ENCODE measurements around the gene KLHL12.

The KLHL12 gene

DNA sequence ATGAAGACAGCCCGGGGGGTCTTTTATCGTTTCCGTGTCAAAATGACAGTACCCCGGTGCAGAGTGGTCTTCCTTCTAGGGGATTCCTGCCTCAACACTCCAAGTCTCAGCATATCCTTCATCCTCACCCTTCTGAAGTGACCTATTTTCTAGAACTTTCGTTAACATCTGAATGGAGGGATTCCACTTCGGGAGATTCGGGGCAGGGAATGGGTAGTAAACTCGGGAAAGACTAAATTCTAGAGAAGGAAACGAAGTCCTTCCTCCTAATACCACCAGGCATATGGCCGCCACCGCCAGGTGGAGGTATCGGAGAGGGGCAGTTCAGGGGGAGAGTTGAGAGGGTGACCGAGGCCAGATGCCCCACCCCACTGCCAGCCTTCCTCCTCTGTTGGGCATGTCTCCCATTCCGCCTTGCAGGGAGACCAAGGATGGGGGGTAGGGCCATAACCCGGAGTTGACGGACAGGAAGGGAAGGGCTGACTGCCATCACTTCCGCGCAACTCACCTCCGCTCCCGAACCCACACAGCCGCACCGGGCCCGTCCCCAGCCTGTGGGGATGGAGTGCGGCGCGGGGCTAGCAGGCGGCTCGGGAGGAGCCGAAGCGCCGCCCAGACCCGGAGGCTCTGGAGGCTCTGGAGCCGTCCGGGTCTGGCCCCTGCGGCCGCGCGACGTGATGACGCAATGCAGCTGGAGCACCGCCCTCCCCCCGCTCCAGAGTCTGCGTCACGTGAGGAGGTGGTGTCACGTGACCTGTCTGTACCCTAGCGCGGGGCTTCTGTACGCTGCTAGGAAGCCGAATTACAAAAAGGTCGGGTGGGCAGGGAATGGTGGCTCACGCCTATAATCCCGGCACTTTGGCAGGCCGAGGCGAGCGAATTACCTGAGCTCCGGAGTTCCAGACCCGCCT, at the start of gene KLHL12:
TSS of gene KLHL12 (minus strand) at position 654 of the 911 bp plus-strand sequence. CDS start 2,072 bp downstream, outside the sequence.
- peak; percentile 96 to 98 (median 98) for DNase-seq

DNA sequence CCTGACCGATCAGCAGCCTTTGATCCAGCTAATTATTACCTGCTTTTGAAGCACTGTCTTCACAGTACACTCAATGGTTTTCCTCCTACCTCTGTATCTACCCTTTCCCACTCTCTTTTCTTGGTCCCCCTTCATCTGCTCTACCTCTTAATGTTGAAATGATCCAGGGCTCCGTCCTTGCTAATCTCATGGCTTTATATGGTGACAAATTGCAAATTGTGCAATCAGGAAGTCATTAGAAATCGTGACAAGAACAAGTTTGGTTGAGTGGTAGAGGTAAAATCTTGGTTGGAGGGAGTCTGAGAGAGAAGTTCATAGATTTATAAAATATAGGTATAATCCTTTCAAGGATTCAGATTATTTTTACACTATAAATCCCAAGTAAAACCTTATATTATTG, 49.6 kb upstream of the KLHL12 start:
- peak in 2 of 3 donors; percentile 57 to 61 for DNase-seq

DNA sequence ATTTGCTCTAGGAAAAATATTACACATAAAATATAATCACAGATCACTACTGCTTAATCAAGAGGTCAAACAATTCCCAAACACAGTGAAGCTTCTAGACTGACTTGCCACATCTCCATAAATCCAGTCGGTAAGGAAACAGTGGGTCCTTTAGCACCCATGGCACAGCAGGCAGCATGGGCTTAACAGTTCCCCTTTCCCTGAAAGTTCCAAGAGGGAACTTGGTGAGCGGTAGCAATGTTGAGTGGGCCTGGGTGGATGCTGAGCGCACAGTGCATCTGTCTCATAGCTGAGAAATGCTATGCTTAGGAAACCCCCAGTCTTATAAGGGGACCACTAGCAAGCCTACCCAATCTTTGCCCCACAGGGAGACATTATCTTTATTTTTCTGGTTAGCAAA, 47.8 kb upstream of the KLHL12 start:
- peak in 1 of 3 donors; percentile 64 for DNase-seq

DNA sequence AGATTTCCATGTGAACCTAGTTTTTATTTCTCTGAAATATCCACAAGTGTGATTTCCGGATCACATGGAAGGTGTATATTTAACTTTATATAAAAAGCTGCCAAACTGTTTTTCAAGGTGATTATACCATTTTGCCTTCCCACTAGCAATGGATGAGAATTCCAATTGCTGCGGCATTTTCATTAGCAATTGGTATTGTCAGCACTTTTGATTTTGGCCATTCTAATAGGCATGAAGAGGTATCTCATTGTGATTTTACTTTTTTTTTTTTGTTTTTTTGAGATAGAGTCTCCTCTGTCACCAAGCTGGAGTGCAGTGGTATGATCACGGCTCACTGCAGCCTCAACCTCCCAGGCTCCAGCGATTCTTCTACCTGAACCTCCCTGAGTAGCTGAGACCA, 45.0 kb upstream of the KLHL12 start:
- no peak for DNase-seq

DNA sequence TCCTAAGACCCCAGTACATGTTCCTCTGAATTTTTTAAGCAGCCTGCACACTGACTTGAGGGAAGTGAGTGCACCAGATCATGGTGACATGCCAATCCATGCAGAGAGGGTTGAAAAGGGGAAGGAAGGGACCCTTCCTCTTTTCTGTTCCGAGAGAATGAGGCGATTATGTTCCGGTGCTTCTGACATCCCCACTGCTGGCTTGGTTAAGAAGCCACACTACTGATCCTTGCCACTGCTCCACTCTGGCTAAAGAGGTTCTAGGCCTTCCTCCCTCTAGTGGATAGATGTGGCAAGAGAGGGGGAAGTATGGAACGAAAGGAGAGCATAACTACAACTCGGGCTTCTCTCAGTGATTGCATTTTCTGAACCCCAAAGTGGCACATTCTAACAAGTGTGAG, 41.9 kb upstream of the KLHL12 start:
- peak; percentile 89 to 92 (median 90) for DNase-seq

DNA sequence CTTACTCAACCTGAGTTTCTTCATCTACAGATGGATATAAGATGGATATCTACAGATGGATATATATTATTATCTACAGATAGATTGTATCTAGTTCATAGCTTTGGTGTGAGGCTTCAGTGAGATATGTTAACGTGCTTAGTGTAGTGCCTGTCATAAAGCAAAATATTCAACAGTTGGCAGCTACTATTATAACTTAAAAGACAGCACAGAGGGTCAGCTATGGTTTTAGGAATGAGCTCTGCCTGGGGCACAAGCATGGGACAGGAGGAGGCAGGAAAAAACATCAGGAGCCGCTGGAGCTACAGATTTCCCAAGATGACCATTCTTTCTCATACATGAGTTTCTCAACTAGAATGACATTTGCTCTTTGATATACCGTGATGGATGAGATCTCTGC, 41.3 kb upstream of the KLHL12 start:
- no peak for DNase-seq

DNA sequence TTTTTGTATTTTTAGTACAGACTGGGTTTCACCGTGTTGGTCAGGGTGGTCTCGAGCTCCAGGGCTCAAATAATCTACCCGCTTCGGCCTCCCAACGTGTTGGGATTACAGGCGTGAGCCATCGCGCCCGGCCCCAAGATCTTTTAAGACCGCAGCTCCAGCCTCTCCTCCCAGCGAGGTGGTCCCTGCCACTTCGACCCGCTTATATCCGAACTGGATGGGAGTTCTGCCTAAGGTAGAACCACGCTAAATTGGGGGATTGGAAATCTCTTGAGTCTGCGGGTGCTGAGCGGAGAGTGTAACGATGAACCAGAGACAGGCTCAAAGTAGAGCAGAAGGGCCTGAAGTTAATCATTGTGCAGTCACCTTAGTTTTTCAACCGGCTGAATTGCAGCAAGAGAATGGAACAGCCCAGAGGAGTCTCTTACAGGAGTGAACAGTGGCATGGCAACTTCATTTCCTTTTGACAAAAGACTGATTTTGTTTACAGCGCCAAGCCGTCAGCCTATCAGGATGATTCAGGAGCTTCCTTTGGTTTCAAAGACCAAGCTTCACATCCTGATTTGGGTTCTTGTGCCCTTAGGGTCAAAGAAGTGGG, 40.7 kb upstream of the KLHL12 start:
- peak; percentile 58 to 70 (median 62) for DNase-seq

DNA sequence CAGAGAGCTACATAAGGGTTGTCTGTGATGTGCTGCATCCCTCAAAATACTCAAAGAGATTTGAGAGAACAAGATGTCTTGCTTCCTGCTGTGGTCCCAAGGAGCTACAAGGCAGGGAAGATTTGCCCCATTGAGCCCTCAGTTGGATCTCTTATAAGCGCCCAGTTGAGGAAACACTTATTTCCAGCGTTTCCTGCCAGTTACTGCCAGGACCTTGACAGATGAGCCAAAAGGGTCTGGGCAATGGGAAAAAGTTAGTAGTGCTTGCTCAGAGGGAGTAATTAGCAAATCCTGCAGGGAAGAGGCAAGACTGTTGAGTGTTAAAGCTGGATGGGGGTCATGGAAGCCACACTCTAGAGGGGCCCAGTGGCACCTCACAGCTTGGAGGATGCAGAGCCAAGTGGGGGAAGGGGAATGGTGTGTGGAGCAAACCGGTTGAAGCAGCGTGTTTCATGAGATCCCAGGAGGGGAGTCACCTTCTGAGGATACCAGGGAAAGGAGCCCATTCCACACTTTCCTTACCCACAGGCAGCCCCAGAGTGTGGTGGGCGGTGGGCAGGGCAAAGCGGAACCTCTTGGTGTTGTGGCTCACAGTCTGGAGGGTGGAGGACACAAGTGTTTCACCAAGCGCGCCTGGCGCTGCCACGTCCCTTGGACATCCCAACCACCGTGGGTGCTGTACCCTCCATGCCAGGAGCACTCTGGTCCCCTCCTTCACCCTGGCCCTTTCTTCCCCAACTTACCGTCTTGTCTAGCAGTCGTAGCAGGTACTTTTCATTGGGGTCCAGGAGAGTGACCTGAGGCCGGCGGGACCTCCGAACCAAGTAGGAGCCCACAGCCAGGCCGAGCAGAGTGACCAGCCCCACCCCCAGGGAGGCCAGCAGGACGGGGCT, 39.2 kb upstream of the KLHL12 start:
- peak in 1 of 3 donors; percentile 51 for DNase-seq

DNA sequence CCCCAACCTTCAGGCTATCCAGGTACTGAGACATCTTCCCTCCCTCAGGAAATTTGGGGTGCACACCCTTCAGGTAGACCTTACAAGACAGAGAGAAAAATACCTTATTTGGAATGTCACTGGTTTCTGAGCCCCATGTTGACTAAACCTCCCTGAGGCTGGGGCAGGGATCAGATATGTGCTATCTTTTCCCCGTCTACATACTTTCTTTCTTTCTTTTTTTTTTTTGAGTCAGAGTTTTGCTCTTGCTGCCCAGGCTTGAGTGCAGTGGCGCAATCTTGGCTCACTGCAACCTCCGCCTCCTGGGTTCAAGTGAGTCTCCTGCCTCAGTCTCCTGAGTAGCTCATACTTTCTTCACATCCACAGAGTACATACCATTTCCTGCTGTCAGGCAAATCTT, 38.4 kb upstream of the KLHL12 start:
- no peak for DNase-seq

DNA sequence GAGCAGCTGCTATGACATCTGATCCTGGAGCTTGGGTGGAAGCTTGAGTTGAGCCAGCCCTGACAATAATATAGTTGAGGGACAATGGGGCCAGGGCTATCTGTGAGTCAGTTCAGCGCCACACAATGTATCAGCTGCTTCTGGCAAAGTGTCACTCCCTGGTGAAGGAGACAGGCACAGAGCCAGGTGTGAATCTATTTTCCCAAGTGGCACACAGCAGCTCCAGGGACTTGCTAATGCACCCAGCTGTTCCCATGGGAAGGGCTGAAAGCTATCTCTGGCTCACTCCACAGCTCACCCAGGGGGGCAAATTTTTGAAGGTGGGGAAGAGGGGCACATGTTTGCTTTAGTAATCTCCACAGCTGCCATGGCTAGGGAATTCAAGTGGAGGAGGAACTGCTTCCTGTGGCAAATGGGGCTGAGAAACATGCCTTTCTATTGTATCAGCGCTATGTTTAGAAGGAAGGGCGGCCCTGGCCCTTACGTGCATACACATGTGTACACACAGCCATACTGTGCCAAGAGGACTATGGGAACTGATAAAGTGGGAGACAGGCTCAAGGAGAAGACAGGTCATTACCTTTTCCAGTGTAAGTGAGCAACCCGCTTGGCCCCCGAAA, 37.9 kb upstream of the KLHL12 start:
- DNase-seq: no peak

DNA sequence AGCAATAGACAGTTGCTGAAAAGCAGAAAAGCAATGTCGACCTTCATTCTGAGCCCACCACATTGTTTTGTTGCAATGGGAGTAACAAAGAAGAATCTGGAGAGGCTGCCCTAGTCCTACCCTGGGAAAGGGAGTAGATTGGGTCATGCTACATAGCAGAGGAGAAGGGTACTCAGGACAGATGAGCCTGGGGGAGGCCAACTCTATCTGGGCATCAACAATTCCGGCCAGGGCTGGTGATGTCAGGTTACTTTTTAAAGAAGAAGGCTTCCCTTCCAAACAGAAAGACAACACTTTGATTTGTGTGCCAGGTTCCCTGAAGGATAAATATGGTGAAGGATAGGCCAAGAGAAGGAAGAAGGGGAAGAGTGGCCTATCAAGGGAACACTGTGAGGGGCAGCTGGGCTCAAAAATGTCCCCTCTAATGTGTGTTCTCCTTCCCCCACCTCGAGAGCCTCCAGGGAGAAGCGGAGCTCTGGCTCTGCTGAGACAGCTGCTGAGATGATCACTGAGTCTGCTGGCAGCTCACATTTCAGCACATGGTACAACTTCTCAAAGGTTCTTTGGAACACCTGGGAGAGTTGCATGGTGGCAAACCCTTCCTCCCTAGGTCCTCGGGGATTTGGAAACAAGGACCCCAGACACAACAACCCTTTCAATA, 34.3 kb upstream of the KLHL12 start:
- DNase-seq: no peak

DNA sequence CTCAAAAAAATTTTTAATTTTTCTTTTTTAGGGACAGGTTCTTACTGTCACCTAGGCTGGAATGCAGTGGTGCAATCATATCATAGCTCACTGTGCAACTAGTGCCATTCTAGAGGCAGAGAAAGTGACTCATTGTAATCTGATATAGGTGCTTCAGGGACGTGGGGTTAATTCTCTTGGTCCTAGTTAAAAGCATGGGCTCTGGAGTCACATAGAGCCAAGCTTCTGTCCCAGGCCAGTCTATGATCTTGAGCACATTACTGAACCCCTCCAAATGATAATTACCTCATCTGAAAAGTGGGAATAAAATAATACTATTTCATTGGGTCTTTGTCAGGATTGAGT, 32.2 kb upstream of the KLHL12 start:
- no peak for DNase-seq

DNA sequence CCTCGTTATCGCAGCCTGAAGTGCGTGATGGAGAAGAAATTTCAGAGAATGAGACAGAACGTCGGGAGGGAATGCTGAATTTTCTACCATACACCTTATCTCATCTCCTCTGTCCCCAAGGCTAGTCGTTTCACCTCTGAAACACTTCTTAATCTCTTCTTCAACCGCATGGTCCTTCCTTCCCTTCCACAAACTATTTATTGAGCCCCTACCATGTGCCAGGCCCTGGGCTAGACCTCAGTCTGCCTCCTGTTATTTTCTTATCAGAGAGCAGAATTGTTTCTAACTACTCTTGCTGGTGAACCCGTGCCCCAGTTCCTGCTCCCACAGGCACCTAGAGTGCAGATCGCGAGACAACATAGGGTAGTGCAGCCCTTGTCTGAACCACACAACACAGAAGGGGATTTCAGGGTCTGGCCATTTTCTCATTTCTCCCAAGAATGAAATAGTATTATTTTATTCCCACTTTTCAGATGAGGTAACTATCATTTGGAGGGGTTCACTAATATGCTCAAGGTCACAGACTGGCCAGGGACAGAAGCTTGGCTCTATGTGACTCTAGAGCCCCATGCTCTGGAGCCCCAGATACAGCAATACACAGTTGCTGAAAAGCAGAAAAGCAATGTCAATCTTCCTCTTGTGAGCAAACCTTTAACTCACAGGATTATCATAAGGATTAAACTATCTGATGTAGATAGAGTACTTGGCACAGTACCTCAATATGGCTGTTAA, 31.7 kb upstream of the KLHL12 start:
- no peak for DNase-seq

DNA sequence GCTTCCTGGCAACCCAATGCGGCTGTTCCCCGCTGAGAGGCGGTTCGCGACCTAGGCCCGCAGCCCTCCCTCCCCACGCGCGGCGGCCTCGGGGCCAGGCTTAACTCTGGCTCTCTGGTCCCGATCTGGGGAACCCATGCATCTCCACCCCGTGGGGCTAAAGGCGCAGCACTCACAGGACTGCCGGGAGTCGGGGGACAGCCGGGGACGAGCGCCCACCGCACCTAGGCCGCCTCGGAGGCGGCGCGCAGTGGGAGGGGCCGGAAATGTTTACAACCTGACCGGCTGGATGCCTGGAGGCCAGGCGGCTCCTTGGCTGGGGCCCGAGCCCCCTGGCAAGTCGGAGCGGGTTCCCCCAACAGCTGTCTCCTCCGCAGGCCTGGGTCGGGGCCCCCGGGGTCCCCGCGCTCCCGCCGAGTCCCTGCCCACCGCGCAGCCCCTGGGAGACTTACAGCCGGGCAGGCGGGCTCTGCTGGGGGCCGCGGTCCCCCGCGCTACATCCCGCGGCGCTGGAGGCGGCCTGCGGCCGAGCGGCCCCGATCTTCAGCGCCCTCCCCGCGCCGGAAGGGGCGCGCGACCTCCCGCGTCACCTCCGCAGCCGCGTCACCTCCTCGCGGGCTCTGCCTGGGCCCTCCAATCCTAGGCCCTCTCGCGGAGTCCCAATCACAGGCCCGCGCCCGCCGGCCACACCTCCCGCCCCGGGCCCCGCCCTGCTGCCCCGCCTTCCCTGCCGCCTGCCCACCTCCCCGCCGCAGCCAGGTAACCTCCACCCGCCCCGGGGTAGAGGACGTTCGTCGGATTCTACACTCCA, 30.9 kb upstream of the KLHL12 start, which contains the start of gene ADIPOR1:
TSS of gene ADIPOR1 (minus strand) at position 580 of the 811 bp plus-strand sequence. CDS start 7,242 bp downstream, outside the sequence.
- DNase-seq: peak; percentile 90 to 97 (median 93)

DNA sequence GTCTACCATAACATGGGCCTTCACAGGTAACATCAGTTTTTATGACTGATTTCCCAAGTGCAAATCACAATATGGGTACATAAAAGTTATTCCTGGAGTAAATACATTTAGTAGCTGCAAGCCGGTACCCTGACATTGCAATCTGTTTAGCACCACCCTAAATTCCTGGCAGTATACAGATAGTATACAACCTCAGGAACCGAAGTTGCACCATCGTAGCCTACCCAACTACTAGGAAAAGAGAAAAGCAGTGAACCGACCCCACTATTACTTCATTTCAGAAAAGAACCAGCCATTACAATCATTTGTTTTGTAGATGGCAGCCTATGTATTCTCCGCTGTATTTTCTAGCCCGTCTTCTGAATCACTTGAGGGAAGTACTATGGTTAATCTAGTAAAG, 29.9 kb upstream of the KLHL12 start:
- DNase-seq: no peak

DNA sequence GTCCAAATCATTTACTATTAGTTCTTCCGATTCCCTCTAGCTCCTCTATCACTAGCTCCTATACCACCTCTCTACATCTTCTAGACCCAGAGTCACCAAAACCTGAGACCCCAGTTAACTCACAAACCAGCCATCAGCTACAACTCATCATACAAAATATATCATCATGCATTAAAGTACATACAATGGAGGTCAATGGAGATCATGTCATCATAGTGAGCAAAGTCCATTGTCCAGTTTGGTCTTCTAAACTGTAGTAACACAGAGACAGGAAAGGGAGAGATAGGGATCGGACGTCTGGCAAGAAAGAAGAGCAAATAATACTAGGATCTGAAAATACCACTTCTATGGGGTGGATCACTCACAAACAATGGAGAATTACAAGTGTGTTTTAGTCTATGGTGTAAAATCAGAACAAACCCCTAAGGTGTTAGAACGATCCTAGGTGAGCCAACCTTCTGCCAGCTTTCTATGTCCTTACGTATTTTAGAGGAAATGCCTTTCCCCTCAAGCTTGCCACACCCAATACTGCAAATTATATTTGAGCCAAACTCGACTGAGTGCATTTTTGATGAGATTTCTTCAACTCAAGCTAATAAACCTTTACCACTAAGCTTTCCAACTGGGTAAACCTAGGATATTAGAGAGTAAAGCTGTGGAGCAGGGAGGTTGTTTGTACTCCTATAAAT, 27.2 kb upstream of the KLHL12 start:
- DNase-seq: no peak

DNA sequence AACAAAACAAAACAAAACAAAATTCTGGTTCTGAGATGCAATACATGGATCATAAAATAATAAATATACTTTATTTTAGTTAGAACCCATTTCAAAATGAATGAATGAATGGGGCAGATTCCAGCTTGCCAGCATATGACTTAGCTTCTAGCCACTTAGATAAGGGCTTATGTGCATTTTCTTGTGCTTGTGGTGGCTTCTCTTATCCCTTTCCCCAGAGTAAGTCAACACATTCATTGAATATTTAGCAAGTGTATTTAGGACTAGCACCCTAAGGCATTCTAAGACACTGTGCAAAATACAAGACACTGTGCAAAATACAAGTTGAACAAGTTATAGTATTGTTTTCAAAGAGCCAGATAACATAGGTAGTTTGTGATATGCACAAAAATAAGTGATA, 26.4 kb upstream of the KLHL12 start:
- DNase-seq: no peak

DNA sequence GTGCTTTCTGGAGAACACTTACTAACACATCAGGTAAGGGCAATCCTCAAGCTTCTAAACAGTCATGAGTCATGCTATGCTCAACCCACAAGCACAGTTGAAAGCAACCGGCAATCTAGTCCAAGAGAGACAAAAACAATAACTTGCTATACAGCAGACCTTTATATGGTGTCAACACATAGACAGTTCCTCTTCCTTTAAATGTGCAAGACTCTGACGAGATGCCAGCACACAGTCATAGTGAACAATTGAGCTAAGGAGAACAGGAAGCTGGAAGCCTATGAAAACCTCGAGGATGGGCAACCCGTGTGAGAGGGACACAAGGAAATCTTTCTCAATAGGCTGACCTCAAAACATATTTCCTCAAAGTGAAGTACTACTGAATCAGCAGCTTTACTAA, 25.8 kb upstream of the KLHL12 start:
- peak; percentile 92 to 98 (median 97) for DNase-seq

DNA sequence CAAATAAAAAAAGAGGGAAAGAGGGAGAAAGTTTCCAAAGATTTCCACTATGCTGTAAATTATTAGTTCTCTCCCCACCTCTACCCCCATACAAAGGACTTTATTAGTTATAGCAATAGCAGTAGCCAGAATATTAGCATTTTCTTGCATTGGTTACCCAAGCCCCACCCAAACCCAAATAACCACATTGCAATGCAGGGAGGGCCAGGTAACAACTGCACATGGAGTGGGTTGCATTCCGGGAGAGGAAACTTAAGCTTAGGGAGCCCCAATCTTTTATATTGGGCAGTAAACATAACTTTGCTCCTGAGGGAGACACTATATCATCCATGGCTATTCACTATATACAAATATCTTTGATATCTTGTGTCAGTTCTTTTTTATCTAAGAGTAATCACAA, 25.1 kb upstream of the KLHL12 start:
- no peak for DNase-seq

DNA sequence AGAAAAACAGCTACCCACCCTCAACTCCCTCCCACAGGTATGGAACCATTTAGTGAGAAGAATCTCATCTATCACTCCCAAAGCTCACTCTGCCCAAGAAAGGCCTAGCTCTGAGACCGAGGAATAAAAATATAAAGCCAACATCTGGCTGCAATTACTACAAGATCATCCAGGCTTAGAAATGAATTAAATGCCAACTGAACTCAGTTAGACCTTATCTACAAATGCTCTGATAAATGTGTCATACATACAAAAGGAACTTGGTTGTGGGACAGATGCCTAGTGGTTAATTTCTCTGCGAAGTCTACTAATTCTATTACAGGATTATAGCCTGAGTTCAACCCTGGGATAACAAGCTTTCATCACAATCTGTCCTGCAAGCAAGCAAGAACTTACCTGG, 24.4 kb upstream of the KLHL12 start:
- no peak for DNase-seq
